GM18951 (cell line): Measurements from ENCODE around the gene ZNF516.

Experiments
- POLR2A ChIP-seq: IDR thresholded peaks from 4 replicates; pipeline ENCODE4 v1.6.1; 2011; ENCODE audit warnings: mild to moderate bottlenecking; ENCODE audit not compliant: insufficient read length, insufficient read depth; ENCODE audit errors: extremely low read depth
- in situ Hi-C: fragments of 300-500 bp; cut with MboI; formaldehyde crosslinking; loops from one replicate; pipeline ENCODE4 v1.12.0; 2022; ENCODE audit warnings: low sequenced_read_pairs, mixed read lengths, inconsistent platforms; ENCODE audit not compliant: unreplicated experiment

ZNF516 gene

GRCh38 chr18:76491473-76491775, 3.6 kb downstream of the ZNF516 start:
- TF ChIP-seq POLR2A, result no peak
- in situ Hi-C loops, result no loop called here

DNA sequence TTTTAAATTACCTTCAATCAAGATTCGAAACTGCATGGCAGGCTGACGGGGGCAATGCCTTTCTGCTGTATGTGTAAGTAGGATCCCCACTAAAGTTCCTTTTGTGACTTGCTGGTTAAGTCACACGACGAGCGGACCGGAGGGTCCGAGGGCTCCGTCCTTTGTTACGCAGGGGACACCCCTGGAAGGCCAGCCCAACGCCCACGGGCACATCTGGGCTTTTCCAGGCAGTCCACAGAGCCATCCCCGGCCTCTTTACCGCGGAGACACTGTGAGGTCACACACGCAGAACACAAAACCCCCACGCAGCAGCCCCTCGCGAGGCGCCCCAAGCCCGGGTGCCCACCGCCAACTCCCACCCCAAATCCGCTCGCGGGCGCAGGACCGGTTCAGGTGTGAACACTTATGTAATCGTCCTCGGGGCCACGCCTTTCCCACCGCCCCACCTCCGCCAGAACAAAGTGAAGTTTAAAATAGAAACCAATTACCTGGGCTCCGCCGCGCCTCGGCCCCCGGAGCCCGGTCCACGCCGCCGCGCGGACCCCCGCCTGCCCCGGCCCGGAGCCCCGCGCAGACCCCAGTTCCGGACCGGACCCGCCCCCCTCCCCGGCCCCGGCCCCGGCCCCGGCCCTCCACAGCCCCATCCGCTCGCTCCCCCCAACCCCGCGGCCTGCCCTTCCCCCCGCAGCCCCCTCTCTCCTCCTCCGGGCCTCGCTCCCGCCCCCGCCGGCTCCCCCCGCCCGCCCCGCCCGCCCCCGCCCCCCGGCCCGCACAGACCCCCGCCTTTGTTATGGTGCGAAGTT, 4.2 kb downstream of the ZNF516 start:
- in situ Hi-C loops, result no loop called here

DNA sequence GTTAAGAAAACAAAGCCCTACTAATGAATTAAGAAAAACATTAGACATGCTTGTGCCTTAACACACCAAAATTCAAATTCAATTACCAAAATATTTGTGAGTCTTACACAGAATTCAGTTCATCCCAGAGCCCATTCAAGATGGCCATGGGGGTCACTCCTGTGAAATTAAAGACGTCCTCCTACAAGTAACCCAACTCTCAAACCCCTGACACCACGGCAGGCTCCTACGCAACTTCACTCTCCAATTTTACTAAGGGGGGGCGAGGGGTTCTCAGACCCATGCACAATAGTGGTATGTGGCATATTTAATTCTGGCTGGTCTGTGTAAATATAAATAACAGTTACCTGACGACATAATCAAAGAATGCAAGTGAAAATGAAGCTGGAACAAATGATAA, 5.0 kb downstream of the ZNF516 start:
- TF ChIP-seq POLR2A, result no peak
- in situ Hi-C loops, result no loop called here

More for the DNA sequence above, 4.2 kb downstream of the ZNF516 start:
- TF ChIP-seq POLR2A, result no peak

- TF ChIP-seq POLR2A, result no peak
- in situ Hi-C loops, result no loop called here
Measured at GRCh38 chr18:76489081-76489480, 6.0 kb downstream of the ZNF516 start.

GRCh38 chr18:76488190-76488589, 6.9 kb downstream of the ZNF516 start:
- TF ChIP-seq POLR2A, result no peak
- in situ Hi-C loops, result no loop called here

DNA sequence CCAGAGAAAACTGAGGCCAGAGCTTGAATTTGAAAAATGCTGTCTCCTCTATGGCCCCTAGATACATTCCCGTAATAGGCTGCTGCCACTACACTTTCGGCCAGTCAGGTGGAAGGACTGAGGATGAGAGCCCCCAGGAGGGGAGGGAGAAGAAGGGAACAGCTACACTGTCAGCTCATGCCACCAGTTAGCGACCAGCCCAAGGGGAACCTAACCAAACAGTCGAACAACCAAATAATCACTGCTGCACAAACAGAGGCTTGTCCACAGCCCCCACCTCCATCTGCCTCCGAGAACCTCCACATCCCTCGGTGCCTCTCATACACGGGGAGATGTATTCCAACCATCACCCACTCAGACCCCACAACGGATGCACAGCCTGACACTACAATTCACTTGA, 7.3 kb downstream of the ZNF516 start:
- in situ Hi-C loops, result no loop called here
- TF ChIP-seq POLR2A, result no peak

DNA sequence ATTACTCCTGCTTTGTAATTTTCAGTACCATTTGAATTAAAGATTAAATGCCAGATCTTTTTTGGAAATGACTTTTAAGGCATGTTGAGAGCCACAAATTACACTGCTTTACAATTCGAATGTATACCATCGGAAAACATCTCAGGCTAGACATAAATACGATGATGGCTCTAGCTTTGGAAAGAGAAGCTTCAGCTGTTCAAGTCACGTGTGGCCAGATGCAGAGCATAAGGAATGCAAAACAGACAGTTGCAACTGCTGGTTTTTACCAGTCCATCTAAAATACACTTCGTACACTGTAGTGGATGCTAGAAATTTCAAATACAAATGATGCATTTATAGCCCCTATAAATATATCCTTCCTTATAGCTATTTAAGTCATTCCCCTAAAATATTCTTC, 8.0 kb downstream of the ZNF516 start:
- no peak for TF ChIP-seq POLR2A
- in situ Hi-C loops, result no loop called here

GRCh38 chr18:76486574-76486973, 8.5 kb downstream of the ZNF516 start:
- no peak for TF ChIP-seq POLR2A
- in situ Hi-C loops, result no loop called here

- in situ Hi-C loops, result no loop called here
Measured at GRCh38 chr18:76486038-76486437, 9.0 kb downstream of the ZNF516 start.

GRCh38 chr18:76484749-76485387, 10.2 kb downstream of the ZNF516 start:
- TF ChIP-seq POLR2A, result no peak
- in situ Hi-C loops, result no loop called here

More at GRCh38 chr18:76486038-76486437, 9.0 kb downstream of the ZNF516 start:
- no peak for TF ChIP-seq POLR2A

DNA sequence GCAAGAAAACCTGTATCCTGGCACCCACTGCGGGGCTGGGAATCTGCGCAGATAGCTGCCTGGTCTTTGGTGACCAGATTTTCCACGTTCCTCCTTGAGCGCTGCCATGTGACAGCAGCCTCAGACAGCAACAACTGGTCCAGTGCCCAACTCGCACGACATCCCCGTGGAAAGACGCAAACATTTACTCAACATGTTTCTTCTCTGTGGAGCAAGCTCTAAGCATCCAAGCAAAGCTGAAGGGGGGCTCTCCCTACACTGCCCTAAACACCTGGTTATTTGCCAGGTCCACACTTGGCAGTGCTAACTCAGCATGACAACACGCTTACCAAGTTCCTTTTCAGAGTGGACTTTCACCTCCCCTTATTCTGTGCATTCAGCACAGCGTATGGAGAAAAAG, 11.3 kb downstream of the ZNF516 start:
- in situ Hi-C loops, result no loop called here
- no peak for TF ChIP-seq POLR2A

DNA sequence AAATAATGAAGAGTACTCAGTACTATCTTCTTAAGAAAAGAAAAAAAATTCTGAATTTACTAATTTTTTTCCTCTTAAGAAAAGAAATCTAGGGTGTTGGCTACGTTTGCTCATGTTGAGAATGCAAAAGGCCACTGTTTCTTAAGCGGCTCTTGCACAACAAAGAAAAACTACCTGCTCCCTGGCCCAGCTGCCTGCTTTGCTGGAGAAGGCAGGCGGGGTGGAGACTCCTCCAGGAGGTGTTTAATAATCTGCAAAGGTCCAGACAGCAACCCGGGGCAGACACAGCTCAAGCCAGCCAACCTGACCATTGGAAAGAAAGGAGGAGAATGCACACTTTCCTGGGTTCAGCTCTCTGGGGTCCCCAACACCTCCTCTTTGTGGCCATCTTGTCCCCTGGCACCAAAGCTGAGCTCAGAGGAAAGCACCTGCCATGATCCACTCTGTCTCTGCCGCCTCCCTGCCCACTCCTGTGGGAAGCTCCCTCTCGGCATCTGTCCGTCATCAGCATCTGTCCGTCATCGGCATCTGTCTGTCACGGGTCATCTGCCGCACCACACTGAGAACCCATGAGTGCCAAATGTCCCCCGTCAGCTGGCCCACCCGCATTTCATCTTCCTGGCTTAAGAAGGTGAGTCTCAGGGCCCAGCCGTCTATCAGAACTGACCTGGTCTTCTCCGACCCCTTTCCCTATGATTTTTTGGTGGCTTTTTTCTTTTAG, 11.9 kb downstream of the ZNF516 start:
- in situ Hi-C loops, result no loop called here
- no peak for TF ChIP-seq POLR2A

- in situ Hi-C loops, result no loop called here
Measured at GRCh38 chr18:76482267-76482666, 12.8 kb downstream of the ZNF516 start.

DNA sequence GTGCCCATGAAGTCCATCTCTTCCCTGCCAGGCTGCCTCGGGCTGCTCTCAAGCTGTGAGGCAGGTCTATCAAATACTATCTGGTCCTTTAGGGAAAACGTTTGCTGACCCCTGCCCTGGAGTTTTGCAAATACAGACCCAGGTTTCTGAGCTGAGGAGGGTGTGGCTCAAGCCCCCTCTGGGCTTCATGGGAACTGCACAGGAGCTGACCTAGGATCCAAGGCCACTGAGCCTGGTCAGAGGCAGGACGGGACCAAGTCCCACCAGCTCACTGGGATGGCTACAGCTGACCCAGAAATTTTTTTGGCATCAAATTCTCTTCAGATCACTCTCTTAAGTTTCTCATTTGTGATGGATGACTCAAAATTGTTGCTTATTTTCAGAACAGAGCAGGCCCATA, 14.1 kb downstream of the ZNF516 start:
- in situ Hi-C loops, result no loop called here
- TF ChIP-seq POLR2A, result no peak

More at GRCh38 chr18:76482267-76482666, 12.8 kb downstream of the ZNF516 start:
- no peak for TF ChIP-seq POLR2A
